NCI-H2171 (cell line): ENCODE results near the gene ABLIM2.

Source experiments
- DNase-seq: peaks from one replicate; lab custom pipeline; 2025; lab: John Stamatoyannopoulos, UW

ABLIM2 gene

GRCh38 chr4:8023696-8024033 lies 134.9 kb downstream of the ABLIM2 start:
- no peak for DNase-seq

DNA sequence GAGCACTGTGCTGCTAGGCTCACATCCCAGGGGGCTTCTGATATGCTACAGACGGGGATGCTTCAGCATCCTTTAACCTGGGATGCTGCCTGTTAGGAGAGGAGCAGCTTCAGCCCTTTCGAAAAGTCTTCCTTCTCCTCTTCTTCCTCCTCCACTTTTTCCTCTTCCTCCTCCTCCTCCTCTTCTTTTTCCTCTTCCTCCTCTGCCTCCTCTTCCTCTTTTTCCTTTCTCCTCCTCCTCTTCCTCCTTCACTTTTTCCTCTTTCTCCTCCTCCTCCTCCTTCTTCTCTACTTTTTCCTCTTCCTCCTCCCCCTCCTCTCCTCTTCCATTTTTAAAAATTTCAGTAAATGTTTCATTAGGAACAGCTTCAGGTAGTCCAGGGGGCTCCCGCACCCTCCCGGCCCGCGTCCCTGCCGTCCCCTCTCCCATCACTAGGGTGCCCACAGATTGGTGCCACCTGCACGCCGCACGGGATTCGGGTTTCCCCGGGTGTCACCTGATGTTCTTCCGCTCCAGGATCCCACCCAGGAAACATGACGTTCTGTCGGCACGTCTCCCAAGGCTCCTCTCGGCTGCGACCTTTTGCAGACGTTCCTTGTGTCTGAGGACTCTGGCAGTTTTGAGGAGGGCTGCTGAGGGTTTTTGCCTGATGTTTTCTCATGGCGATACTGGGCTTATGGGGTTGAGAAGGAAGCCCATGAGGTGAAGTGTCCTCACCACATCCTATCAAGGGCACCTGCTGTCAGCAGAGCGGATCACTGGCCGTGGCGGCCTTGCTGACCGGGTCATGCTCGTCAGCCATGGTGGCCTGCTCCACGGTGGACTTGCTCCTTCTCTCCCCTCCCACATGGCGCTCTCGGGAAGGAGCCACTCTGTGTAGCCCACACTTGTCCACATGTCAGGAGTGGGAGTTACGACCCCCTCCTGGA lies 135.6 kb downstream of the ABLIM2 start:
- DNase-seq: no peak

DNA sequence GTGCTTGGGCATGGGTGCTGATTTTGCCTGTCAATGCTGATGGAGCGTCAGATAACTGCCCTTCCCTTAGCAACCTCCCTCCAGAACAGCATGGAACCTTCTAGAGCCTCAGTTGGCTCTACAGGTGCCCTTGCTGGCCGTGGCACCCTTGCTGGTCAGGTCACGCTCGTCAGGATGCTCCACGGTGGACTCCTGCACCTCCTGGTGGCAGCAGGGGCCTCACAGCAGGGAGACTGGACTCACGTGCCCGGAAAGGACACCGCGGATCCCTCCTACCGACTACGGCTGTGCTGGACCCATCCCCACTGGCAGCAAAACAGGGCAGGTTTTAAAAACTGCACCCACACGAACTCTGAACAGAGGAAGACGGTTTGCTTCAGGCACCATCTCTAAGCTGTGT lies 136.8 kb downstream of the ABLIM2 start:
- no peak for DNase-seq

DNA sequence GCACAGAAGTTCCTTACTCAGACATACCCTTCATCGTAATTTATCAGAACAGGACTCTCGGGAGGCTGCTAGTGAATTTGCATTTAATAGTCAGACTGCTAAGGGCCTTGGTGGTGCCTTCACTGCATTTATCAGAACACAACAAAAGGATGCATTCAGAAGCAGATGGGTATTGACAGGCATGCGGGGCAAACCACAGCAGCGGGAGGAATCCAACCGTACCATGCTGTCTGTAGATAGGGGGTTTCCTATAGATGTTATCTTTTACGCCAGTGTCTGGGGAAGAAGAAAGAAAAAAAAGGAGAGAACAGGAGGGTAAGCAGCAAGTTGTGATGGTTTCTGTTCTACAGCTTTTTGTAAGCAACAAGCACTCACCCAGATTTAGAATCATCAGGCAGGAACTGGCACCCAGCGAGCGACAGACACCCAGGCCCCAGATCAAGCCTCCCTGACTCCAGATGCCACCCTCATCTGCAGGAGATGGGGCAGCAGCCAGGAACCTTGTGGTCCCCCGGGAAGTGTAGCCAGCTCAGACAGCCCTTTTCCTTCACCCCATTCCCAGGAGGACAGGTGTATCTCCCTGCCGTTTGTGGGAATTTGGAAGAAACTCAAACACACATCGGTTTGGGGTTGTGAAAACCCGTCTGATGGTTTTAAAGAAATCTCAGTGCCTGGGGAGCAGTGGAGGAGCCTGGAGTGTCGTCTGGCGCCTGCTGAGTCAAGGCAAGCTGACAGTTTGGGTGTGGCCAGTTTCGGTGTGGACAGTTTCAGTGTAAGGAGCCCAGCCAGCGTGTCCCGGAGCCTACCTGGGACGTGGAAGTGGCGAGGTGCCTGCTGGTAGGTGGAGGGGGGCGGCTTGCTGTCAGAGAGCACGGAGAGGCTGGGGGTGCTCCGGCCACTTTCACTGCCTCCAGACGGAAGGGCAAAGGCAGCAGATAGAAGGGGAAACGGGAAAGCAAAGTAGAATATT lies 138.9 kb downstream of the ABLIM2 start:
- no peak for DNase-seq

DNA sequence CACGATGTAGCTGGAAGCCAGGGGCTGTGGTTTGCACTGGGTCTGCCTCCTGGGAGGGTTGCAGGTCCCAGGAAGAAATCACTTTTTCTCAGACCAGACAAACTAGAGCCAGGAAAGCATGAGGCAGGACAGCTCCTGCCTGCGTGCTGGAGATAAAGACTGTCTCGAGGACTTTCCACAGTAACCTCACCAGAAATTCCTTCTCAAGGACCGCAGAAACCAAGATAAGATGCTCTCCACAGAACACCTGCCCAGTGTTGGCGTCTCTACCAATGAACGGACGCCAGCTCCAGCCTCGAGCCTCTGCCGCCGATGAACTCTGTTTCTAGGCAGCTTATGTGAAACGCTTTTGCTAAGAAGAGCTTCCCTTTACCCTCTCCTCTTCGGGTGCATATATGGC lies 142.1 kb downstream of the ABLIM2 start:
- DNase-seq: no peak

GRCh38 chr4:8015512-8015911 lies 143.1 kb downstream of the ABLIM2 start:
- DNase-seq: no peak

- DNase-seq: no peak
Measured at GRCh38 chr4:8013976-8014726, 144.5 kb downstream of the ABLIM2 start.

- DNase-seq: no peak
Measured at GRCh38 chr4:8012517-8012916, 146.1 kb downstream of the ABLIM2 start.

DNA sequence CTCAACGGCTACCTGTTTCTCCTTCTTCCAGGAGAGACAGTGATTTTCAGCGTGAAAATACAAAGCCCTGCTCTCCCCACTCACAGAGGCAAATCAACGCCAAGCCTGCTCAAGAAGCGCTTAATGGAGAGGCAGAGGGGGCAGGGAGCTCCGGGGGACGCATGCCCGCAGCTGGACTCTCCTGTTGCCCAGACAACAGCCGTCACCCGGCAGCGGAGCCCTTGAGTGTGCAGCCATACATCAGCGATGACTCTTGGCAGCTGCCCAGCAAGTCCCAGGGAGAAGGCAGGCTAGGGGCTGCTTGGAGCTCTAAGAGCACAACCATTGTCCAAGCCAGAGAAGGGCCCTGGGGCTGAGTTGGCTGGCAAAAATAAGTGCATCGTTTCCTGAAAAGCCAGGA lies 148.0 kb downstream of the ABLIM2 start:
- DNase-seq: peak; percentile 68

DNA sequence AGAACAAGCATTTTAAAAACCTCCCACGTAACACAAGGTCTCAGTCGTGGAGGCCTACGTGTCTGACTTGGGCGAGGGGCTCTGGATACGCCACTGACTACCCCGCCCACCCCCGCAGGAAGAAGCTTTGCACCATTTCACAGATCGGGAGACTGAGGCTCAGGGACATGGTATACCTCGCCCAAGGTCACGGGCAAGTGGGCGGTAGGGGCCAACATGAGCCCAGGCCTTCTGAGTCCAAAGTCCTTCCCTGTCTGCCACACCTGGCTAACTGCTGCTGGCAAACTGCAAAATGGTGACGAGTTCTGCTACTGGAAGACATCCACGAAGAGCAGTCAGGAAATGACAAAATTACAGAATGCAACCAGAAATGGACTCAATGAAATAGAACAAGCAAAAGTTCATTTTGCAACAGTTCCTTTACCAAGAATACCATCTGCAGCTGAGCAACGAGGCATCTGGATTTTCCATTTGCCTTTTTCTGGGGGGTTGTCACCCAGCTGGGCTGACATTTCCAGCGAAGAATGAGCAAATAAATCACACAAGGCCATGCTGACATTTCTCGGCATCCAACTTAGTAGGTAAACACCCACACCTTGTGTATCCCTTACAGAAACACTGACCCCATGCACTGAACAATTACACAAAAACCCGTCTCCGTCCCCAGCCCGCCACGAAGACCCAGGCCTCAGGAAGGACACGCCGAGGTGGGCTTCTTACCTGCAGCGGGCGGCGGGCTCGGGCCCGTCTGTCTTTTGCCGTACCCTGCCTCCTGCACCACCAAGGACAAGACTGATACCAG lies 148.7 kb downstream of the ABLIM2 start:
- DNase-seq: no peak

GRCh38 chr4:8009097-8009496 lies 149.5 kb downstream of the ABLIM2 start:
- DNase-seq: no peak

DNA sequence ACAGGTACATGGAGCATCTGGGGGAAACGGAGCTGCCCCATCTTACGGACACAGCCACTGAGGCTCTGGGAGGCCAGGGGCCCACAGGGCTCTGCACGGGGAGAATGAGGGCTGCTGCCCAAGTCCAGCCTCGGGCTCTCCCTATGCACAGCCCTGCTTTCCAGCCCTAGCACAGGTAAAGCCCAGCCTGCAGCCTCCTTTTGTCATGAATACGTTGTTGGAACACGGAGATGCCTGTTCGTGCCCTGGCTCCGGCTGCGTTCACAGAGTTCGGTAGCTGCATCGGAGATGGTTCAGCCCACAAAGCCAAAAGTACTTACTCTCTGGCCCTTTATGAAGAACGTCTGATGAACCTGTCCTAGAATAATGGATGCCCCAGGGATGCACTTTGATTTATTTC lies 150.2 kb downstream of the ABLIM2 start:
- no peak for DNase-seq

- DNase-seq: no peak
Measured at GRCh38 chr4:8007581-8007980, 151.0 kb downstream of the ABLIM2 start.

- DNase-seq: no peak
Measured at GRCh38 chr4:8006471-8006870, 152.1 kb downstream of the ABLIM2 start.

DNA sequence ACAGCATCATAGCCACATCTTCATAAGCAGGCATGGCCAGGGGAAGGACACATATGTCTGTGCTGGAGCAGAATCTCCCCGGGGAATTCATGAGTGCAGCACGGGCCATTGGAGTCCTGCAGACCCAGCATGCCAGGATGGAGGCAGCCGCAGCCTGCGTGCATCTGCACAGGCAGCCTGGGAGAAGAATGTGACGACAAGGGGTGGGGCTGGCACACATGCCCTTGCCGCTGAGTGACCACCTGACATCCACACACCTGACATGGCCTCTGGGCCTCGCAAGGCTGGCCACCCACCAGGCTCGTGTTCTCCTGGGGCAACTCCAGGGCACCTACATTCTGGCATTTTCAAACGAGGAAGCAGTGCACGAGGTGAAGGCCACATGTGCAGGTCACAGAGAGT lies 152.8 kb downstream of the ABLIM2 start:
- DNase-seq: no peak

DNA sequence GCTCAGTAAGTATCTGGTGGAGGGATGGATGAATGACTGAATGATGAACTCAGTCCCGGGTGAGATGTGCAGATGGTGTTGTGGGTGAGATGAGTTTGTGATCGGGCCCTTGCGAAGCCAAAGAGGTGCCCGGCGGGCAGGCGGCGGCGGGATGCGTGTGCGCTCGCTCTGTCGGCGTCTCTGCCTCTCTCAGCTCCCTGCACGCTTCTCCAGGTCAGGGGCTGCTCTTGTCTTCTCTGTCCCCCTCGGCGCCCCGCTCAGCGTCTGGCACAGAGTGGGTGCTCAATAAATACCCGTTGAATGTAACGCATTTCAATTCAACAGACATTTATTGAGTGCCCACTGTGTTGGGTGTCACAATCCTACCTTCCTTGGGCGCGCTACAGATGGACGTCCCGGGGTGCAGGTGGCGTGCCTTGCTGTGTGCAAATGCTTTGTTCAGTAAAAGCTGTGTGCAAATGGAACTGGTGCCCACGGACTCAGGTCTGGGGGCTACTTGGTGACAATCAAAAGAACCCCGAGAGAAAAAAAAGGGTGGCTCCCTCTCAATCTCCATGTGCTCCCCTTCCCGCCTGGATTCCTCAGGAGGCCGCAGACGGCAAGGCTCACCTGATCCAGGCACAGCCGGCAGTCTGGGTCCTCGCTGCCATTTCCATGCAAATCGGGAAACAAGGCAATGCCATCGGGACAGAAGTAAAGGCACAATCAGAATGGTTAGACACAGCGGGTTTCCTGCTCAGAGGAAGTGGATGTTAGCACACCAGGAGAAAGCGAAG lies 153.4 kb downstream of the ABLIM2 start:
- DNase-seq: no peak

GRCh38 chr4:8004066-8004465 lies 154.5 kb downstream of the ABLIM2 start:
- DNase-seq: no peak

DNA sequence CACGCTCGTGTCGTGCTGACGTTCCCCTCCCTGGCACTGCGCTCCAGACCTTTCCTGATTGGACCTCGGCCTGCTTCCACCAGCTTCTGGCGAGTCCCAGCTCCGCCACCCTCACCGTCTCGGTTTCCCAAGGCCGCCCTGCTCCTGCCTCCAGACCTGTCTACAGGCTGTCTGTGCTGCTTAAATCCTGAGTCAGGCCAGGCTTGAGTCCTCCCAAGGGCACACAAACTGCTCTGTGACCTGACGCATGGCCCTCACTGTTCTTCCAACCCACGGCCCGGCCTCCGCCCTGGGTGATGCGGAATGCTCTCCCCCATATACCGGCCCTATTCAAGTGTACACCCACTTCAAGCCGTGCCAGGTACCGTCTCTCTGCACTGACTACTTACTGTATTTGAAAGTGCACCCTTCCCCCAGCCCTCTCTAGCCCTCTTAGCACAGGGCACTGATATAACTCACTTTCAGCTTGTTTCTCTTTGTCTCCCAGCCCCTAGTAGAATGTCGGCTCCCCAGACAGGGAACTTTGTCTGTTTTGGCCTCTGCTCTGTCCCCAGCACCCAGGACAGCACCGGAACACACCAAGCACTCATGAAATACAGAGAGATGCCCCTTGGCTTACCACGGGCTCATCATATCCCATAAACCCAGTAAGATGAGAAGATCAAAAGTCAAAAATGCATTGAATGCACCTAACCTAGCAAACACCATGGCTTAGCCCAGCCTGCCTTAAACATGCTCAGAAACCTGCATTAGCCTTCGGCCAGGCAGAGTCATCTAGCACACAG lies 155.9 kb downstream of the ABLIM2 start:
- DNase-seq: no peak

- no peak for DNase-seq
Measured at GRCh38 chr4:8001564-8002355, 156.9 kb downstream of the ABLIM2 start.
